Brain microvascular endothelial cell (primary cell): ENCODE data around the gene BRSK1.

ENCODE experiments used
- DNase-seq: peaks from one replicate; pipeline ENCODE4 v3.0.0-alpha.2; 2020
- H3K27ac ChIP-seq: fragments of 250-450 bp; sonication (Bioruptor Pico); 2 replicates; pipeline ENCODE4 v1.5.1; 2020; ENCODE audit warnings: mild to moderate bottlenecking, moderate library complexity
- H3K27me3 ChIP-seq: fragments of 250-450 bp; sonication (Bioruptor Pico); replicated peaks from 2 replicates; pipeline ENCODE4 v1.5.1; 2020; ENCODE audit warnings: mild to moderate bottlenecking
- H3K36me3 ChIP-seq: fragments of 250-450 bp; sonication (Bioruptor Pico); replicated peaks from 2 replicates; pipeline ENCODE4 v1.5.1; 2020; ENCODE audit warnings: mild to moderate bottlenecking
- H3K4me3 ChIP-seq: 2 replicates; pipeline ENCODE4 v1.5.1; 2011; ENCODE audit warnings: low read depth, mild to moderate bottlenecking, control low read depth, low read length, moderate library complexity
- CTCF ChIP-seq: IDR thresholded peaks from 2 replicates; pipeline ENCODE4 v1.5.1; 2011; ENCODE audit warnings: low read depth, mild to moderate bottlenecking, moderate library complexity, low read length, control low read depth, inconsistent platforms; ENCODE audit errors: missing control alignments
- in situ Hi-C: cut with HindIII; loops from 2 replicates; pipeline ENCODE4 v1.10.0; 2017; ENCODE audit warnings: low sequenced_read_pairs, low pct_ligation_motif_present

Gene BRSK1

GRCh38 chr19:55358493-55358892 is 74.7 kb downstream of the BRSK1 start:
- in situ Hi-C loops, result no loop called here
- H3K27ac ChIP-seq, result no peak overlapping the region
- no peaks in the 10 kb centered on the region for H3K36me3 ChIP-seq
- no peak for TF ChIP-seq CTCF
- H3K4me3 ChIP-seq, result no peak overlapping the region
- DNase-seq, result no peak
- H3K27me3 ChIP-seq, result peaks cover 10% of the 10 kb centered on the region

GRCh38 chr19:55358943-55359908 is 75.4 kb downstream of the BRSK1 start:
- Histone ChIP-seq H3K27ac (no peak overlapping the region), H3K4me3 (no peak overlapping the region), H3K27me3 (peaks cover 7% of the 10 kb centered on the region), H3K36me3 (no peaks in the 10 kb centered on the region)
- TF ChIP-seq CTCF, result no peak
- in situ Hi-C loops, result no loop called here
- DNase-seq, result no peak

GRCh38 chr19:55360902-55361301 is 77.1 kb downstream of the BRSK1 start:
- H3K27ac ChIP-seq, result no peak overlapping the region
- no peak overlapping the region for H3K4me3 ChIP-seq
- in situ Hi-C loops, result no loop called here
- no peak for TF ChIP-seq CTCF
- no peak for DNase-seq
- H3K36me3 ChIP-seq, result no peaks in the 10 kb centered on the region
- H3K27me3 ChIP-seq, result peaks cover 2% of the 10 kb centered on the region
